UCSD-AML1 (cell line): Measurements from ENCODE around the gene TDRD10.

ENCODE experiments used
- DNase-seq: peaks from one replicate; lab custom pipeline; 2025; ENCODE audit not compliant: unreplicated experiment; lab: John Stamatoyannopoulos, UW

TDRD10 gene

DNA sequence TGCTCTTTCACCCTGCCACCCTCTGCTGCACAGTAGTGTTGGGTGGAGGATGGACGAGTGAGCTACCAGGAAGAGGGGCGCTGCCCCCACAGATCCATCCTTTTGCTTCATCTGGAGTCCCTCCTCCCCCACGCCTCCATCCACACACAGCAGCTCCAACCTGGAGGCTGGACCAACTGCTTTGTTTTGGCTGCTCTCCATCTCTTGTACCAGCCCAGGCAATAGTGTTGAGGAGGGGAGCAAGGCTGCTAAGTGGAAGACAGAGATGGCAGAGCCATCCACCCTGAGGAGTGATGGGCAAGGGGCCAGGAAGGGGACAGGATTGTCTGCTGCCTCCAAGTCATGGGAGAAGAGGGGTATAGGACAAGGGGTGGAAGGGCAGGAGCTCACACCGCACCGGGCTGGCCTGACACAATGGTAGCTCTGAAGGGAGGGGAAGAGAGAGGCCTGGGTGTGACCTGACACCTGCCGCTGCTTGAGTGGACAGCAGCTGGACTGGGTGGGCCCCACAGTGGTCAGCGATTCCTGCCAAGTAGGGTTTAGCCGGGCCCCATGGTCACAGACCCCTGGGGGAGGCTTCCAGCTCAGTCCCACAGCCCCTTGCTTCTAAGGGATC is 74.0 kb downstream of the TDRD10 start:
- no peak for DNase-seq

DNA sequence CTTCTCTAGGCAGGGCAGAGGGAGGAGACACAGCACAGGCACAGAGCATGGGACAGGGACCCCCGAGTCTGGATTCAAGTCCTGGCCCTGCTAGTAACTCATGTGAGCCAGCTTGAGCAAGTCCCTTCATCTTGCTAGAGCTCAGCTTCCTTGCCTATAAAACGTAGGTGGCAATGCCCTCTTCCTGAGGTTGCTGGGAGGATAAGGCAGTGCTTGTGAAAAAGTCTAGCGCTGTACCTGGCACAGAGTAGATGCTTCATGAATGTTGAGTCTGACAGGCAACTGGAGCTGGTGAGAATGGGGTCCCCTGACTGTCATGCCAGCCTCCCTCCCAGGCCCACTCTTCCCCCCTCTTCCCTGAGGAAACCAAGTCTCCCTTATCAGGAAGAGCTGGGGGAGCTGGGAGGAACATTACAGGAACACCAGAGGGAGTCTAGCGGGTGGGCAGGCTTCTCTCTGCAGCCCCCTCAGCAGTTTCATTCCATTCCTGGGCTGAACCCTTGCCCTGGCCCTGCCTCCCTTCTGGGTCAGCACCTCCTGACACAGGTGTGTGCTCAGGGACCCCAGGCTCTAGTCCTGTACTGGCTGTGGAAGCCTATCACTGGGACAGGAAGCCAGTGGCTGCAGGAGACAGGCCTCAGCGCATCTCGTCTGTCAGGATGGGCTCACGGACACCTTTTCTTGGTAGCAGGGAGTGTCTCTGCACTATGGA is 75.5 kb downstream of the TDRD10 start:
- no peak for DNase-seq

DNA sequence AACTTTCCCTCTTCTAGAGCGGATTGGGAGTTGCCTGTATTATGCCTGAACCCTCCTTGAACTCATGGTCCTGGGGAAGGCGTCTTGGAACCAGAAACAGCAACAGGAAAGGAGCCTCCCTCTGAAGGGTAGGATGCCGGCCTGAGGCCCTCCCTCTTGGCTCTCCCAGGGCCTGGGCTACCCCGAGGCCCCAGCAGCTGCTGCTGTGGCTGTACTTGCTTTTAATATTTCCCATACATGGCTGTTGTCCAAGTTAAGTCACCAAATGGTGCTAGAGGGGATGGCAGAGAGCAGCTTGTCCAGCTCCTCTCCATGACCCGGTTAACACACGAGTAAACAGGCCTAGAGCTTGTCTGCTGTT is 76.0 kb downstream of the TDRD10 start:
- no peak for DNase-seq

DNA sequence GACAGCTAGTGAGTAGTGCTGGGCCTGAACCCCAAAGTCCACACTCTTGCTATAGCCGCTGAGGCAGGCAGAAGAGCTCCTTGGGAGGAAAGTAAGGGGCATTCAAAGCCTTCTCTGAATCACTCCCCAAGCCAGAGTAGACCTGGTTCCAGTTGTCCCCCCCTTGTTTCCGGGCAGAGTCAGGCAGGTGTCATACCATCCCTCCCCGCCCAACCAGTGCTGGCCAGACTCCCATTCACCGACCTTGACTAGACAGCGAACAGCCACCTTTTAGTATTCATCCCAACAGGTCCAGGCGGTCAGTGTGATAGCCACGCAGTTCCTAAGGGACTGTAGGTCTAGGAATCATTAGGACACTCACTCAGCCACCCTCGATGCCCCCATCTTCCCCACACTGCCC is 77.4 kb downstream of the TDRD10 start:
- no peak for DNase-seq

DNA sequence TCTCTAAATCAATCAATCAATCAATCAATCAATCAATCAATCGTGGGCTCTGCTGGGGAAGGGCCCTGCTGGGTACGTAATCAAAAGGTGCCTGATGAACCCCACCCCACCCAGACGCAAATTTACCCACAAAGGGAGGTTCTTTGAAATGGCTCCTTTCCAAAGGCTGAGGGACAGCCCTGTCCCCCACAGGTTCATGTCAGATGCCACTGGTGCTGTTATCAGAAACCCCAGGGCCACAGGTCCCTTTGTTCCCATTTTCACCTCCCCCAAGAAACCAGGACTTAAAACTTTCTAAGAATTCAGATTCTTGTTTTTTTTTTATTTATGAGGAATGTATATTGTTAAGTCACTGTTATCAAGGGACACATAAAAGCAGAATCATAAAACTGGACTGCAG is 79.7 kb downstream of the TDRD10 start:
- DNase-seq: no peak

DNA sequence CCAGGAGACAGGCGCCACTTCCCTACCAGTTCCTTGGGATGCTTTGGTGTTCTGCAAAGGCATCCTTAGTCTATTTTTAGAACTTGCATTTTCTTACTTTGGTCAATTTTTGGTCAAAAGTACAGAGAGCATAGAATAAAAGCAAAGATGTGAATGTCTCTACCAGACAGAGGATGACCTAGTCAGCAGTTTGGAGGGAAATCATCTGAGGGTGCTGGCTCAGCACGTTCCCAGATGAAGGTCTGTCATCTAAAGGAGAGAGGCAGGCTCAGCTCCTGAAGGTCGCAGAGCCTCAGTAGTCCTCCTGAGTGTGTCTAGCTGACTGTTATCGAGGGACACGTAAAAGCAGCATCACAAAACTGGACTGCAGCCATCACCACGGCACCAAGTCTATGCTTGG is 80.9 kb downstream of the TDRD10 start:
- no peak for DNase-seq

DNA sequence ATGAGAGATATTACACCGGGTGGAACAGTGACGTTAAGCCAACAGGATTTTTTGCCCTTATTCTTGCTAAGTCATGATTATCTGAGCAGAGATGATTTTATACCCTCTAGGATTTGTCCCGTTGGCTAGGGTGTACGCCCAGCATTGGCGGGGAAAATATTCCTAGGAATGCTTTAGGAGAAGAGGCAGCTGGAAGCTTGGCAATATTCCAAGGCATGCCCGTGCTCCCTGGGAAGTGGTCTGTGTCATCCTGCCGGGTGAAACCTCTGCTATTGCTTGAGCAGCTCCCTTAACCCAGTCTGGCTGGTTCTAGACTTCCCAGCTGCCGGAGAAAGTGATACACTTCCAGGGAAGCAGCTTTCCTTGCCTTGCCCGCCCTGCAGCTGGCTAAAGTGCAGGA is 81.8 kb downstream of the TDRD10 start:
- no peak for DNase-seq

DNA sequence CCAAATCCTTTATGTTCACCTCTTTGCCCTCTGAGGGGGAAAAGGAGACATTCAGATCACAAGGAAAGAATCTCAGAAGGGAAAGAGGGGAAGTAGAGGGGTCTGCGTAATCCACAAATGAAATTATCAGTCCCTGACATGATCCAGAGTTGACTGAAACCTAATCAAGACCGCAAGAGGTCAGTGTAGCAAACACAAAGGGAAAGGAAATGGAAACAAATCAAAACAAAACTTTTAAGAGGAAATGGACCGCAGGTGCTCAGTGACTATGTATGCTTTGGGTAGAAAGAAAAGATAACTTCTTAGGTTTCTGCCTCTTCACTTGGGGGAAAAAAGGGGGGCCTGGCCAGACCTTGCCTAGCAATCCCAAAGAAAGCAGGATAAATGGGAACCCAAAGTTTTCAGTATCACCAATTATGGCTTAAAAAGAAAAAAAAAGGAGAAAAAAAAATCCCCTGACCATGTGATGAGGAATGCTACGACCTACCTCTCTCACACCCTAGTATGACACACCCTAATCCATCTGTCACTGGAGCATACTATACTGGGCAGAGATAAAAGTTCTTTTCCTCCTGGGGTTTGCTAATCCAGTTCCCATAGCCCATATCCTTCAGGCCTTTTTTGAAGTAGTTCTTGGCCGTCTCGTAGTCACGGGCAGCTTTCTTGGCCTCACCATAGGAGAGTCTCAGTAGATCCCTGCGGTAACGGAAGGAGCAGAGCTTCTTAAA is 82.4 kb downstream of the TDRD10 start:
- DNase-seq: no peak

DNA sequence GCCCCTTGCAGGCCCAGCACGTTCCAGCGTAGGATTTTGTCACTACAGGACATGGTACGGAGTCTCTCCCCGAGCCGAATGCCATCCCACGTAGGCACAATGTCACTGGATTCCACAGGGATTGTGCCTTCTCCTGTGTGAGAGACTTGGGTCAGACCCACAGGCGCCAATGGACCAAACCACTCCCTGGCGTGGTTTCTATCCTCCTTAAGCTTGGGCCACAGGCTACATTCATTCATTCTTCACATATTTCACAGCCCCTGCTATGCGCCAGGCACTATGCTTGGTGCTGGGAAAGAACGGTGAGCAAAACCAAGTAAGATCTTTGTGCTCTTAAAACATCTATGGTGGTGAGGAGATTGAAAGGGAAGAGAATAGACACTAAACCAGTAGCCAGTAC is 84.2 kb downstream of the TDRD10 start:
- no peak for DNase-seq

DNA sequence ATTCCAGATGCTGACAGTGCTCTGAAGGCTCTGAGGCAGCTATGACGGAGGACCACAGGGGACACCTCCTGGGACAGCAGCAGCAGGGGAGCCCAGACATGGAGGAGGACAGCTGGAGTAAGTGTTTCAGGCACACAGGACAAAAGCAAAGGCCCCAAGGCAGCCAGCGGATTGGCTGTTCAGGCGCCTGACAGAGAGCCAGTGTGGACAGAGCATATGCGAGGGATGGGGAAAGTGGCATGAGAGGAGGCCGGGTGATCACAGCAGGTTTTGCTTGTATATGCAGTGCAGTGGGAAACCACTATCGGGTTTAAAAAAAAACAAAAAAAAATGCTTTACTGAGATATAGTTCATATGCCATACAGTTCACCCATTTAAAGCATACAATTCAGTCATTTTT is 84.6 kb downstream of the TDRD10 start:
- DNase-seq: no peak

DNA sequence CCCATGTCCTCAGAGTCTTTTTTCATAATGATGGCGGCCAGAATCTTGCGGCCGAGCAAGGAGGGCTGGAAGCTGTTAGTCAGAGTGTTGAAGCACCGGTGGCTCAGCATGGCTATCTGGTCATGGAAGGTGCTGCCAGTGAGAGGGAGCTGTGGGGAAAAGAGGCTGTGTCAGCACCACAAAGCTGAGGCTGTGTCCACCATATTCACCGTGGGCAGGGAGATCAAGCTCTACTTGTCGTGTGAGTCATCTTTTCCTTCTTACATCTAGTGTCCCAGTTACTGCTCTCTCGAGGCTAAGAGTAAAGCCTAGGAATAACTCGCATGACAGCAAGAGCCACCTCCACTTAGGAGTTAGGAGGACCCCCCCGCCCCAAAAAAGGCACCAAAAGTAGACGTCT is 87.8 kb downstream of the TDRD10 start:
- no peak for DNase-seq

DNA sequence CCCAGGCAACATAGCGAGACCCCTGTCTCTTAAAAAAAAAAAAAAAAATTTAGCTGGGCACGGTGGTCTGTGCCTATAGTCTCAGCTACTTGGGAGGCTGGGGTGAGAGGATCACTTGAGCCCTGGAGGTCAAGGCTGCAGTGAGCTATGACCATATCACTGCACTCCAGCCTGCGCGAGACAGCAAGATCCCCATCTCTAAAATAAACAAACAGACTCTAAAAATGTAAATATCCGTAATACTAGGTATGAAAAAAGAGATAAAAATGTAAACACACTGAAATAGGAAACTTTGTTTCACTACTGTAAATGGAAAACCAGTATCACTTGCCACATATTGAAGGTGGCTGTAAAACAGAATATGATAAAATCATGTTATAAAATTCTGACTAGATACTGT is 88.7 kb downstream of the TDRD10 start:
- DNase-seq: no peak

DNA sequence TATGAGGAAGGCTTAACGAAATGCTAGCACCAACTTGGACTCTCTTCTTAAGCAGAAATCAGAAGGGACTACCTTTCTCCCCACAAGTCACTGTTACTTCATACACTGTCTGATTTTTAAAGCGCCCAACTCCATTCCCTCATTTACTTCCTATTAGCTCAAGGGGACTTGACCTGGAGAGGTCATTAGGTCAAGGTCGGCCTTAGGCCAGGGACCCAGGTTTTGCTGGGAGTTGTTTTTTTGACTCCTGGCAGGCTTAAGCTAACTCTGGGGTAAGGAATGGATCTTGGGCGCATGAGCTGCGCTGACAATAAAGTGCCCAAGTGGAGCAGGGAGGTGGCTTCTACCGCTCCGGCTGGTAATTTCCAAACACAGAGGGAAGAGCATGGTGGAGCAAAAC is 89.2 kb downstream of the TDRD10 start:
- no peak for DNase-seq

DNA sequence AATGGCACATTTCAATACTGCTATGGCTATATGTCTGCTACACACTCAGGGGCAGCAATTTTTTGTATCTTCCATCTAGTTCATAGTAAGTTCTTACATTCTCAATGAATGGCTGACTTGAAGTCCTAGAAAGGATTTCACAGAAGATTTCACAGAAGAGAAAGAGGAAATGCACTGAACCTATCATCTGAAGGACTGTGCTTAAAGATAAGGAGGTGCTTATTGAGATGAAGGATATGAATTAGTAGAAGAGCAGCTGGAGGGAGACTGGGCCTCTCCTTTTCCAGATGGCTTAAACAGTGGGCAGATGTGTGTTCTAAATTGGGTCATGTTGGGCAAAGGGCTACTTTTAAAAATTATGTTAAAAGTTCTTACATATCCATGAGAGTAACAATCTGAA is 91.4 kb downstream of the TDRD10 start:
- no peak for DNase-seq

DNA sequence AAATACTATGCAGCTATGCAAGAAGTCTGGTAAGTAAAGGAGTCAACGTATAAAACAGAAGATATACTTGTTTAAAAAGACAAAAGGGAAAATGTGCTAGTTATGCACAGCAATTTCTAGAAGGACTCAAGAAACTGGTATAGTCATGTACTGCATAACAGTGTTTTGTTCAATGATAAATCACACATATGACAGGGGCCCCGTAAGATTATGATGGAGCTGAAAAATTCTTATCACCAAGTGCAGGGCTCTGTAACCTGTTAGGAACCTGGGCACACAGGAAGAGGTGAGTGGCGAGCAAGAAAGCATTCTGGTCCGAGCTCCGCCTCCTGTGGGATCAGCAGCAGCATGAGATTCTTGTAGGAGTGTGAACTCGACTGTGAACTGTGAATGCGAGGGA is 92.8 kb downstream of the TDRD10 start:
- DNase-seq: no peak

DNA sequence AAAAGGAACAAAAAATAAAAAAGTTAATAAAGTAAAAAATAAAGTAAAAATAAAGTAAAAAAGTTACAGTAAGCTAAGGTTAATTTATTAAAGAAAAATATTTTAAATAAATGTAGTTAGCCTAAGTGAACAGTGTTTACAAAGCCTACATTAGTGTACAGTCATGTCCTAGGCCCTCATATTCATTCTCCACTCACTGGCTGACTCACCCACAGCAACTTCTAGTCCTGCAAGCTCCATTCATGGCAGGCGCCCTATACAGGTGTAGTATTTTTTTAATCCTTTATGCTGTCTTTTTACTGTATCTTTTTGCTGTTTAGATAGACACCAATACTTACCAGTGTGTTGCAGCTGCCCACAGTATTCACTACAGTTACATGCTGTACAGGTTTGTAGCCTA is 93.6 kb downstream of the TDRD10 start:
- no peak for DNase-seq
